Gastrocnemius medialis (tissue), 4 donors: ENCODE data around the gene UBFD1. TPM values are rescaled to one million over a fixed set of nuclear protein-coding genes. Genes with fewer than 3 reads are reported as not detected.
A peak's percentile ranks its signal among the peaks of the same experiment; 100 is the strongest.
"Not testable (repeated sequence)": the region's sequence is repeated elsewhere in the genome, so short reads cannot be mapped to it uniquely, and the experiment has no call there.

Experiments used
- ATAC-seq, 2 donors: fragments of 150-250 bp; one replicate each; pipeline ENCODE4 v1.9.1; 2016
- DNase-seq, 2 donors: peaks; one replicate each; pipeline ENCODE4 v3.0.0-alpha.2; 2019
- H3K27ac ChIP-seq, 4 donors: fragments of 200-600 bp; sonication (generic); 1 replicate in 1 of 4; 2 replicates in 3 of 4; pipeline ENCODE4 v1.5.1; 2016 to 2018; ENCODE audit warnings: mild to moderate bottlenecking in 2 of 4, moderate library complexity in 1 of 4
- H3K27me3 ChIP-seq, 3 donors: fragments of 200-600 bp; sonication (generic) in 2 of 3; 1 replicate in 1 of 3; 2 replicates in 2 of 3; pipeline versions ENCODE4 v1.5.1 to v1.6.0; 2016 to 2019; ENCODE audit warnings: mild to moderate bottlenecking in 1 of 3, moderate library complexity in 1 of 3
- H3K36me3 ChIP-seq, 2 donors: fragments of 200-600 bp; sonication (generic) in 1 of 2; one replicate each; pipeline ENCODE4 v1.5.1; 2017 to 2018
- H3K4me1 ChIP-seq, 2 donors: fragments of 200-600 bp; sonication (generic) in 1 of 2; one replicate each; pipeline ENCODE4 v1.5.1; 2016 to 2017; ENCODE audit warnings: mild to moderate bottlenecking in 2 of 2
- H3K4me3 ChIP-seq, 4 donors: fragments of 200-600 bp; sonication (generic) in 3 of 4; 1 replicate in 1 of 4; 2 replicates in 3 of 4; pipeline ENCODE4 v1.5.1; 2016 to 2019; ENCODE audit warnings: mild to moderate bottlenecking in 2 of 4
- H3K9me3 ChIP-seq, 3 donors: fragments of 200-600 bp; sonication (generic) in 2 of 3; 1 replicate in 1 of 3; 2 replicates in 2 of 3; pipeline ENCODE4 v1.5.1; 2016 to 2019
- POLR2A ChIP-seq, 2 donors: fragments of 450-650 bp; IDR thresholded peaks; one replicate each; pipeline ENCODE4 v1.6.1; 2017; ENCODE audit warnings: antibody characterized with exemption in 2 of 2, mild to moderate bottlenecking in 2 of 2, moderate library complexity in 2 of 2
- in situ Hi-C, 4 donors: fragments of 200-750 bp; cut with MboI; loops; one replicate each; pipeline versions ENCODE4 v1.15.0 to v1.8.0; 2017; ENCODE audit warnings: low sequenced_read_pairs in 4 of 4
- intact Hi-C: fragments of 100-400 bp; cut with DNase I; formaldehyde crosslinking; loops from one replicate; pipeline ENCODE4 v1.15.1; 2023; ENCODE audit warnings: low total_unique reads
- total RNA-seq, 4 donors: library from RNA; depleted of rRNA; stranded (reverse); fragments of >200 nt; gene quantifications; one replicate each; pipeline versions ENCODE4 v1.1.0 to v1.2.3, GENCODE V29; 2016
- TF ChIP-seq, protein P1 (sequence below), 5 experiments: fragments of 450-650 bp in 3 of 5; fragments of 200-600 bp in 2 of 5; sonication (generic) in 2 of 5; IDR thresholded peaks in 4 of 5; conservative IDR thresholded peaks in 1 of 5; 1 replicate in 4 of 5; 2 replicates in 1 of 5; pipeline ENCODE4 v1.5.1; 2016 to 2019; ENCODE audit warnings: antibody characterized with exemption in 5 of 5, mild to moderate bottlenecking in 3 of 5, moderate library complexity in 3 of 5

Gene UBFD1
- total RNA-seq, 4 donors from 2014 or later = 133 to 367 (median 317) TPM

GRCh38 chr16:23510164-23510914 lies 47.2 kb upstream of the UBFD1 start, which contains the start of gene GGA2:
TSS of gene GGA2 (minus strand) at chr16:23510494. CDS start at chr16:23510411, 83 bp downstream.
- ATAC-seq = peak; percentile 89 to 91
- TF ChIP-seq, protein P1, sequence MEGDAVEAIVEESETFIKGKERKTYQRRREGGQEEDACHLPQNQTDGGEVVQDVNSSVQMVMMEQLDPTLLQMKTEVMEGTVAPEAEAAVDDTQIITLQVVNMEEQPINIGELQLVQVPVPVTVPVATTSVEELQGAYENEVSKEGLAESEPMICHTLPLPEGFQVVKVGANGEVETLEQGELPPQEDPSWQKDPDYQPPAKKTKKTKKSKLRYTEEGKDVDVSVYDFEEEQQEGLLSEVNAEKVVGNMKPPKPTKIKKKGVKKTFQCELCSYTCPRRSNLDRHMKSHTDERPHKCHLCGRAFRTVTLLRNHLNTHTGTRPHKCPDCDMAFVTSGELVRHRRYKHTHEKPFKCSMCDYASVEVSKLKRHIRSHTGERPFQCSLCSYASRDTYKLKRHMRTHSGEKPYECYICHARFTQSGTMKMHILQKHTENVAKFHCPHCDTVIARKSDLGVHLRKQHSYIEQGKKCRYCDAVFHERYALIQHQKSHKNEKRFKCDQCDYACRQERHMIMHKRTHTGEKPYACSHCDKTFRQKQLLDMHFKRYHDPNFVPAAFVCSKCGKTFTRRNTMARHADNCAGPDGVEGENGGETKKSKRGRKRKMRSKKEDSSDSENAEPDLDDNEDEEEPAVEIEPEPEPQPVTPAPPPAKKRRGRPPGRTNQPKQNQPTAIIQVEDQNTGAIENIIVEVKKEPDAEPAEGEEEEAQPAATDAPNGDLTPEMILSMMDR (IDR thresholded peaks at IDR 0.05 in 4 of 5, conservative IDR thresholded peaks at IDR 0.05 in 1 of 5) = peak in 3 of 5 experiments; percentile 5 to 12 (median 11)
- TF ChIP-seq POLR2A (IDR thresholded peaks at IDR 0.05) = peak; percentile 95 to 96
- Histone ChIP-seq H3K4me1 (peaks cover 12 to 28% of the 10 kb centered on the region in 2 donors), H3K27me3 (no peaks in the 10 kb centered on the region), H3K36me3 (peaks cover 0 to 3% of the 10 kb centered on the region in 2 donors), H3K4me3 (peak within 1 kb of the TSS; percentile 70 to 86 (median 78)), H3K27ac (peak within 1 kb of the TSS; percentile 84 to 92 (median 92)), H3K9me3 (no peaks in the 10 kb centered on the region)
- intact Hi-C loops (loop anchor here (2.0 kb wide), 1 partner anchor 86 kb away; the partner anchor contains the start of gene NDUFAB1), in situ Hi-C loops (no loop called here)
- peak; percentile 69 to 82 for DNase-seq

GRCh38 chr16:23510915-23511270 lies 46.6 kb upstream of the UBFD1 start:
- H3K27me3 ChIP-seq, in situ Hi-C loops, H3K9me3 ChIP-seq, DNase-seq, ATAC-seq, H3K36me3 ChIP-seq: not testable (repeated sequence)
- peak overlapping the region; percentile 70 to 86 (median 78) for H3K4me3 ChIP-seq
- intact Hi-C loops = loop anchor here (2.0 kb wide), 1 partner anchor 86 kb away; the partner anchor contains the start of gene NDUFAB1
- H3K27ac ChIP-seq = peak overlapping the region; percentile 84 to 92 (median 92)
- peaks cover 8 to 22% of the 10 kb centered on the region in 2 donors for H3K4me1 ChIP-seq

DNA sequence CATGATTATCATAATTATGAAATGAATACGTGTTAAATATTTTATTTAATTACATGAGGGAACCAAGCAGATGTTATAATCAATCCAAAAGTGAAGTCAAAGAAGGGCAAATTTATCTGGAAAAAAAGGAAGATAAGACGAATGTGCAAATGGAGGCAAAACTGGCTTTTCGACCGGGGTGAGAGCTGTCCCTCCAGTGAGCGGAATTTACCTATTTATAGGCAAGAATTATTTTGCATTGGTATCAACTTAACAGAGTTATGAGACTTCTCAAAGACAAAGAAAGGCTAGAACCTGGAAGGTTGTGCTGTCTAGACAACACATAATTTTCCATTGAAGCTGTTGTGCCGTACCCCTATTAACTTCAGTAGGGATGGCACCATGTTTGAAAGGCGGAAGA lies 45.8 kb upstream of the UBFD1 start:
- H3K27ac ChIP-seq = no peak overlapping the region
- no peak overlapping the region for H3K4me3 ChIP-seq
- intact Hi-C loops = loop anchor here (2.0 kb wide), 1 partner anchor 85 kb away; the partner anchor contains the start of gene NDUFAB1
- no peaks in the 10 kb centered on the region for H3K9me3 ChIP-seq
- ATAC-seq = no peak
- in situ Hi-C loops = no loop called here
- H3K36me3 ChIP-seq = peaks cover 0 to 3% of the 10 kb centered on the region in 2 donors
- H3K27me3 ChIP-seq = no peaks in the 10 kb centered on the region
- peaks cover 8 to 14% of the 10 kb centered on the region in 2 donors for H3K4me1 ChIP-seq
- no peak for DNase-seq
- TF ChIP-seq, protein P1 (IDR thresholded peaks at IDR 0.05 in 4 of 5, conservative IDR thresholded peaks at IDR 0.05 in 1 of 5) = no peak
- TF ChIP-seq POLR2A (IDR thresholded peaks at IDR 0.05) = no peak

GRCh38 chr16:23512168-23512695 lies 45.3 kb upstream of the UBFD1 start:
- Histone ChIP-seq H3K4me1 (peaks cover 8 to 13% of the 10 kb centered on the region in 2 donors), H3K4me3 (no peak overlapping the region), H3K36me3 (peaks cover 0 to 3% of the 10 kb centered on the region in 2 donors), H3K27me3 (no peaks in the 10 kb centered on the region), H3K27ac (no peak overlapping the region), H3K9me3 (no peaks in the 10 kb centered on the region)
- ATAC-seq (no peak), DNase-seq (no peak)
- in situ Hi-C loops (no loop called here), intact Hi-C loops (no loop called here)
- no peak for TF ChIP-seq POLR2A (IDR thresholded peaks at IDR 0.05)
- TF ChIP-seq, protein P1 (IDR thresholded peaks at IDR 0.05 in 4 of 5, conservative IDR thresholded peaks at IDR 0.05 in 1 of 5) = no peak
